PC-9 (cell line): ENCODE results near the gene OR10Z1. TPM values are rescaled to one million over a fixed set of nuclear protein-coding genes. Genes with fewer than 3 reads are reported as not detected.

Experiments used
- Bru-seq: library from RNA; stranded (reverse); fragments of 400-500 nt; gene quantifications from one replicate; lab custom pipeline; 2021; lab: Mats Ljungman, UMichigan
- BruChase-seq, 2 experiments: library from RNA; stranded (reverse); fragments of 400-500 nt; gene quantifications; one replicate each; lab custom pipeline; 2021; lab: Mats Ljungman, UMichigan
- BruUV-seq: library from RNA; stranded (reverse); fragments of 400-500 nt; replicated peaks from 2 replicates; lab custom pipeline; 2021; lab: Mats Ljungman, UMichigan
- CTCF ChIA-PET: fragments of 300-600 bp; sonication (Branson Sonifier 250); formaldehyde crosslinking; loops from one replicate; lab custom pipeline; 2022; ENCODE audit warnings: antibody characterized with exemption; lab: Charles Lee
- POLR2A ChIA-PET: fragments of 300-600 bp; sonication (Branson Sonifier 250); formaldehyde crosslinking; loops from one replicate; lab custom pipeline; 2022; ENCODE audit warnings: antibody characterized with exemption; ENCODE audit not compliant: unreplicated experiment; lab: Charles Lee
- DNase-seq, 2 experiments: peaks; one replicate each; pipeline versions ENCODE4 v3.0.0 to v3.0.0-alpha.2; 2015 to 2022; ENCODE audit warnings: mixed read lengths in 1 of 2
- H2AFZ ChIP-seq: fragments of 200-600 bp; sonication (generic); 2 replicates; pipeline ENCODE4 v1.8.1; 2017; ENCODE audit warnings: antibody characterized with exemption
- H3F3A ChIP-seq: fragments of 200-600 bp; sonication (generic); 2 replicates; pipeline ENCODE4 v1.8.1; 2017; ENCODE audit warnings: antibody characterized with exemption, mild to moderate bottlenecking, low read depth; ENCODE audit not compliant: insufficient read depth
- H3K27ac ChIP-seq: fragments of 200-600 bp; sonication (generic); 2 replicates; pipeline ENCODE4 v1.6.1; 2016; ENCODE audit warnings: mixed run types
- H3K27me3 ChIP-seq: fragments of 200-600 bp; sonication (generic); 2 replicates; pipeline ENCODE4 v1.6.1; 2016; ENCODE audit warnings: low read depth, mixed run types; ENCODE audit not compliant: insufficient read depth
- H3K36me3 ChIP-seq: fragments of 200-600 bp; sonication (generic); 2 replicates; pipeline ENCODE4 v1.6.1; 2016; ENCODE audit warnings: low read depth, mixed run types
- H3K4me1 ChIP-seq: fragments of 200-600 bp; sonication (generic); replicated peaks from 2 replicates; pipeline ENCODE4 v1.6.1; 2016; ENCODE audit warnings: mixed run types; ENCODE audit not compliant: insufficient read depth
- H3K4me2 ChIP-seq: fragments of 200-600 bp; sonication (generic); 2 replicates; pipeline ENCODE4 v1.6.1; 2017; ENCODE audit warnings: mixed run types
- H3K4me3 ChIP-seq: fragments of 200-600 bp; sonication (generic); 2 replicates; pipeline ENCODE4 v1.6.1; 2016; ENCODE audit warnings: mixed run types
- H3K79me2 ChIP-seq: fragments of 200-600 bp; sonication (generic); 2 replicates; pipeline ENCODE4 v1.6.1; 2017; ENCODE audit warnings: low read depth, mixed run types
- H3K9me2 ChIP-seq: fragments of 200-600 bp; sonication (generic); 2 replicates; pipeline ENCODE4 v1.8.1; 2017; ENCODE audit warnings: mild to moderate bottlenecking; ENCODE audit not compliant: insufficient read depth
- H3K9me3 ChIP-seq: fragments of 200-600 bp; sonication (generic); 2 replicates; pipeline ENCODE4 v1.8.1; 2016; ENCODE audit warnings: low read depth; ENCODE audit not compliant: insufficient read depth
- H4K20me1 ChIP-seq: fragments of 200-600 bp; sonication (generic); 2 replicates; pipeline ENCODE4 v1.8.1; 2017; ENCODE audit not compliant: insufficient read depth
- CTCF ChIP-seq: fragments of 200-600 bp; sonication (generic); conservative IDR thresholded peaks from 2 replicates; pipeline ENCODE4 v1.6.1; 2017; ENCODE audit warnings: mixed run types, antibody characterized with exemption, mild to moderate bottlenecking, moderate library complexity
- EZH2 ChIP-seq: fragments of 200-600 bp; sonication (generic); IDR thresholded peaks from 2 replicates; pipeline ENCODE4 v1.8.0; 2017; ENCODE audit warnings: antibody characterized with exemption, low read depth
- intact Hi-C: fragments of 100-400 bp; cut with micrococcal nuclease; formaldehyde crosslinking; loops from one replicate; pipeline ENCODE4 v1.10.0; 2022; ENCODE audit not compliant: unreplicated experiment
- long read RNA-seq: library from polyadenylated mRNA; stranded (forward); transcript quantifications from one replicate; pipeline ENCODE4 v2.0.0, GENCODE V29; 2022
- total RNA-seq: library from RNA; stranded (reverse); gene quantifications from 2 replicates; pipeline ENCODE4 v1.2.3, GENCODE V29; 2021

Gene OR10Z1, protein sequence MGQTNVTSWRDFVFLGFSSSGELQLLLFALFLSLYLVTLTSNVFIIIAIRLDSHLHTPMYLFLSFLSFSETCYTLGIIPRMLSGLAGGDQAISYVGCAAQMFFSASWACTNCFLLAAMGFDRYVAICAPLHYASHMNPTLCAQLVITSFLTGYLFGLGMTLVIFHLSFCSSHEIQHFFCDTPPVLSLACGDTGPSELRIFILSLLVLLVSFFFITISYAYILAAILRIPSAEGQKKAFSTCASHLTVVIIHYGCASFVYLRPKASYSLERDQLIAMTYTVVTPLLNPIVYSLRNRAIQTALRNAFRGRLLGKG
- total RNA-seq (not detected in 2 replicates), Bru-seq, nascent RNA (not detected), BruChase-seq, experiment 1, labeled RNA remaining after a 2-hour chase (not detected), BruChase-seq, experiment 2, labeled RNA remaining after a 6-hour chase (not detected)
- long read RNA-seq = 0 reads

DNA sequence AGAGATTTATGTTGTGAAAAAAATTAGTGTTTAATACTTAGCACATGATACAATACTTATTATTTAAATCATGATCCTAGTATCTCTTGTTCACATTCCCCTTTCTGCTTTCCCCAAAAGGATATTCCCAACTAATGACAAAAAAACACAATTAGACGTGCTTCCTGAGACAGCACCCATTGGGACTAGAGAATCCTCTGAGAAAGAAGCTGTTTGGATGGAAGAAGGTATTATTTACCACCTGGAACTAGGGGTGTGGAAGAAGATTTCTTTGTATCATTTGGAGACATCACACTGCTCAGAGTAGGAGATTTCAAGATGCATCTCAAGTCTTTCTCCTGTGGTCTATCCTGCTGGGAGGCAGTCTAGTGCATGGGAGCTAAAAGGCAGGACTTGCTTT is at the start of gene OR10Z1:
Gene OR10Z1 (plus strand): TSS at position 301 of the 400 bp plus-strand sequence. CDS start 1,171 bp downstream, outside the sequence.
- H3F3A ChIP-seq = no peaks in the 10 kb centered on the region
- ChIA-PET CTCF (no interaction called here), POLR2A (no interaction called here)
- H3K36me3 ChIP-seq = no peaks in the 10 kb centered on the region
- H2AFZ ChIP-seq = no peak within 1 kb of the TSS
- no peaks in the 10 kb centered on the region for H3K9me2 ChIP-seq
- intact Hi-C loops = no loop called here
- H4K20me1 ChIP-seq = no peaks in the 10 kb centered on the region
- no peak within 1 kb of the TSS for H3K27ac ChIP-seq
- H3K4me1 ChIP-seq = no peaks in the 10 kb centered on the region
- H3K27me3 ChIP-seq = no peaks in the 10 kb centered on the region
- no peak within 1 kb of the TSS for H3K4me2 ChIP-seq
- no peak within 1 kb of the TSS for H3K4me3 ChIP-seq
- no peak for DNase-seq
- no peak for TF ChIP-seq CTCF
- TF ChIP-seq EZH2 = no peak
- no peaks in the 10 kb centered on the region for H3K79me2 ChIP-seq
- no TSS peak for BruUV-seq
- no peaks in the 10 kb centered on the region for H3K9me3 ChIP-seq

GRCh38 chr1:158559696-158560095 is 45.4 kb upstream of the OR10Z1 start:
- BruUV-seq = no TSS peak
- intact Hi-C loops = no loop called here
- Histone ChIP-seq H3K36me3 (no peaks in the 10 kb centered on the region), H2AFZ (no peak overlapping the region), H3K79me2 (no peaks in the 10 kb centered on the region), H4K20me1 (no peaks in the 10 kb centered on the region), H3K4me1 (no peaks in the 10 kb centered on the region), H3K27me3 (no peaks in the 10 kb centered on the region; the same call in 1 of the 2 replicates), H3K9me3 (no peaks in the 10 kb centered on the region), H3K9me2 (no peaks in the 10 kb centered on the region), H3F3A (no peaks in the 10 kb centered on the region), H3K4me3 (no peak overlapping the region), H3K27ac (no peak overlapping the region), H3K4me2 (no peak overlapping the region)
- ChIA-PET CTCF (no interaction called here), POLR2A (no interaction called here)
- TF ChIP-seq EZH2 (no peak), CTCF (no peak)
- DNase-seq = no peak

DNA sequence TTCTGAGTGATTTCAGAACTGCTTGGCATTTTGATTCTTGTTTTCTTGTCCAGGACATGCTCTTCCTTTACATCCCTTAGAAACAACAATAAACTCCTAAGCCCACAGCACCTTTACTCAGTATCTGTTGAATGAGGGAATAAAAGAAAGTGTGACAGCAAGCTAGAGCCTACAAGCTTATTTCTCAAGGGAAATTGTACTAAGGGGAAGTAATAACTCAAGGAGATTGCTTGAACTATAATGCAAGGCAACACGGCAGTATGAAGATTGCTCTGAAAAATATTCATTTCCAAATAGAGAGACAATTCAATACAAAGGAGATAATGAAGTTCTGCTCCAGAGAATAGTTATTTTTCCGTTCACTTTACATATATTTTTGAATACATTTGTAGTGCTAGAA is 41.2 kb upstream of the OR10Z1 start:
- H3K36me3 ChIP-seq = no peaks in the 10 kb centered on the region
- CTCF ChIA-PET = no interaction called here
- H3K9me2 ChIP-seq = no peaks in the 10 kb centered on the region
- H3K27ac ChIP-seq = no peak overlapping the region
- H3K79me2 ChIP-seq = no peaks in the 10 kb centered on the region
- H3F3A ChIP-seq = no peaks in the 10 kb centered on the region
- no peak overlapping the region for H2AFZ ChIP-seq
- H3K4me3 ChIP-seq = no peak overlapping the region
- no peaks in the 10 kb centered on the region for H3K27me3 ChIP-seq
- no peaks in the 10 kb centered on the region for H3K9me3 ChIP-seq
- POLR2A ChIA-PET = no interaction called here
- BruUV-seq = no TSS peak
- DNase-seq = no peak
- intact Hi-C loops = no loop called here
- no peaks in the 10 kb centered on the region for H4K20me1 ChIP-seq
- no peak overlapping the region for H3K4me2 ChIP-seq
- no peaks in the 10 kb centered on the region for H3K4me1 ChIP-seq
- TF ChIP-seq CTCF (no peak), EZH2 (no peak)
